ENCODE data around the gene REEP3. TPM values are rescaled to one million over a fixed set of nuclear protein-coding genes. Genes with fewer than 3 reads are reported as not detected.
"Not testable (repeated sequence)": the region's sequence is repeated elsewhere in the genome, so short reads cannot be mapped to it uniquely, and the experiment has no call there.

The REEP3 gene
- total and polyA plus RNA-seq, 4 donors = 20.9 to 74.3 (median 43.1) TPM

- Histone ChIP-seq H3K27ac (ENCODE audit: low read depth in 1 of 2, low read length in 2 of 2) (no peak overlapping the region), H3K36me3 (ENCODE audit: control insufficient read depth in 1 of 2, insufficient read depth in 2 of 2, low read length in 1 of 2) (no peaks in the 10 kb centered on the region), H3K9me3 (ENCODE audit: control insufficient read depth, low read length) (no peaks in the 10 kb centered on the region), H3K4me1 (ENCODE audit: control insufficient read depth in 1 of 2, insufficient read depth in 2 of 2, low read length in 2 of 2) (peaks cover 0 to 4% of the 10 kb centered on the region in 2 donors), H3K4me3 (ENCODE audit: low read length in 2 of 2) (no peak overlapping the region), H3K27me3 (ENCODE audit: control insufficient read depth in 1 of 2, insufficient read depth in 2 of 2, low read length in 1 of 2) (no peaks in the 10 kb centered on the region)
- ATAC-seq (ENCODE audit: low FRiP score) = no peak
- WGBS, 2 donors = 98% methylated on average over 3 of the region's 3 CpGs
- intact Hi-C loops (cut with DNase I) = no loop called here
- DNase-seq = no peak
Observed at GRCh38 chr10:63489838-63490237, 31.4 kb upstream of the REEP3 start.

GRCh38 chr10:63491588-63492316 is 29.4 kb upstream of the REEP3 start:
- H3K4me1 ChIP-seq (ENCODE audit: control insufficient read depth in 1 of 2, insufficient read depth in 2 of 2, low read length in 2 of 2) = peaks cover 0 to 4% of the 10 kb centered on the region in 2 donors
- DNase-seq (no peak), ATAC-seq (ENCODE audit: low FRiP score) (peak; percentile 87)
- intact Hi-C loops (cut with DNase I) = no loop called here
- no peak overlapping the region for H3K4me3 ChIP-seq (ENCODE audit: low read length in 2 of 2)
- no peaks in the 10 kb centered on the region for H3K27me3 ChIP-seq (ENCODE audit: control insufficient read depth in 1 of 2, insufficient read depth in 2 of 2, low read length in 1 of 2)
- no peaks in the 10 kb centered on the region for H3K36me3 ChIP-seq (ENCODE audit: control insufficient read depth in 1 of 2, insufficient read depth in 2 of 2, low read length in 1 of 2)
- peak overlapping the region in 1 of 2 donors; percentile 5 for H3K27ac ChIP-seq (ENCODE audit: low read depth in 1 of 2, low read length in 2 of 2)
- no peaks in the 10 kb centered on the region for H3K9me3 ChIP-seq (ENCODE audit: control insufficient read depth, low read length)
- WGBS, 2 donors = 22 to 26% methylated on average over 8 of the region's 8 CpGs

GRCh38 chr10:63492317-63492690 is 28.9 kb upstream of the REEP3 start:
- H3K4me1 ChIP-seq (ENCODE audit: control insufficient read depth in 1 of 2, insufficient read depth in 2 of 2, low read length in 2 of 2); DNase-seq; H3K27ac ChIP-seq (ENCODE audit: low read depth in 1 of 2, low read length in 2 of 2); H3K36me3 ChIP-seq (ENCODE audit: control insufficient read depth in 1 of 2, insufficient read depth in 2 of 2, low read length in 1 of 2); intact Hi-C loops (cut with DNase I); H3K4me3 ChIP-seq (ENCODE audit: low read length in 2 of 2); H3K27me3 ChIP-seq (ENCODE audit: control insufficient read depth in 1 of 2, insufficient read depth in 2 of 2, low read length in 1 of 2); H3K9me3 ChIP-seq (ENCODE audit: control insufficient read depth, low read length): not testable (repeated sequence)
- 43 to 57% methylated on average over 6 of the region's 6 CpGs for WGBS, 2 donors
- ATAC-seq (ENCODE audit: low FRiP score) = peak; percentile 36

GRCh38 chr10:63493004-63493403 is 28.2 kb upstream of the REEP3 start:
- ATAC-seq (ENCODE audit: low FRiP score) = no peak

GRCh38 chr10:63494951-63495350 is 26.2 kb upstream of the REEP3 start:
- 93 to 94% methylated on average over 2 of the region's 2 CpGs for WGBS, 2 donors
- ATAC-seq (ENCODE audit: low FRiP score) = no peak
- Histone ChIP-seq H3K27ac (ENCODE audit: low read depth in 1 of 2, low read length in 2 of 2) (no peak overlapping the region), H3K36me3 (ENCODE audit: control insufficient read depth in 1 of 2, insufficient read depth in 2 of 2, low read length in 1 of 2) (no peaks in the 10 kb centered on the region), H3K27me3 (ENCODE audit: control insufficient read depth in 1 of 2, insufficient read depth in 2 of 2, low read length in 1 of 2) (no peaks in the 10 kb centered on the region), H3K9me3 (ENCODE audit: control insufficient read depth, low read length) (no peaks in the 10 kb centered on the region), H3K4me1 (ENCODE audit: control insufficient read depth in 1 of 2, insufficient read depth in 2 of 2, low read length in 2 of 2) (peaks cover 0 to 2% of the 10 kb centered on the region in 2 donors), H3K4me3 (ENCODE audit: low read length in 2 of 2) (no peak overlapping the region)
- intact Hi-C loops (cut with DNase I) = no loop called here
- DNase-seq = no peak

More at GRCh38 chr10:63493004-63493403, 28.2 kb upstream of the REEP3 start:
- DNase-seq = no peak
- H3K27me3 ChIP-seq (ENCODE audit: control insufficient read depth in 1 of 2, insufficient read depth in 2 of 2, low read length in 1 of 2) = no peaks in the 10 kb centered on the region
- no peak overlapping the region for H3K27ac ChIP-seq (ENCODE audit: low read depth in 1 of 2, low read length in 2 of 2)
- 93 to 95% methylated on average over 4 of the region's 4 CpGs for WGBS, 2 donors
- H3K9me3 ChIP-seq (ENCODE audit: control insufficient read depth, low read length) = no peaks in the 10 kb centered on the region
- H3K36me3 ChIP-seq (ENCODE audit: control insufficient read depth in 1 of 2, insufficient read depth in 2 of 2, low read length in 1 of 2) = no peaks in the 10 kb centered on the region
- intact Hi-C loops (cut with DNase I) = no loop called here
- H3K4me3 ChIP-seq (ENCODE audit: low read length in 2 of 2) = no peak overlapping the region
- peaks cover 0 to 4% of the 10 kb centered on the region in 2 donors for H3K4me1 ChIP-seq (ENCODE audit: control insufficient read depth in 1 of 2, insufficient read depth in 2 of 2, low read length in 2 of 2)

- no peak for ATAC-seq (ENCODE audit: low FRiP score)
- DNase-seq = no peak
- H3K36me3 ChIP-seq (ENCODE audit: control insufficient read depth in 1 of 2, insufficient read depth in 2 of 2, low read length in 1 of 2) = no peaks in the 10 kb centered on the region
- H3K9me3 ChIP-seq (ENCODE audit: control insufficient read depth, low read length) = no peaks in the 10 kb centered on the region
- peaks cover 0 to 2% of the 10 kb centered on the region in 2 donors for H3K4me1 ChIP-seq (ENCODE audit: control insufficient read depth in 1 of 2, insufficient read depth in 2 of 2, low read length in 2 of 2)
- intact Hi-C loops (cut with DNase I) = no loop called here
- H3K27ac ChIP-seq (ENCODE audit: low read depth in 1 of 2, low read length in 2 of 2) = no peak overlapping the region
- H3K4me3 ChIP-seq (ENCODE audit: low read length in 2 of 2) = no peak overlapping the region
- 72 to 78% methylated on average over 1 of the region's 1 CpG for WGBS, 2 donors
- H3K27me3 ChIP-seq (ENCODE audit: control insufficient read depth in 1 of 2, insufficient read depth in 2 of 2, low read length in 1 of 2) = no peaks in the 10 kb centered on the region
Observed at GRCh38 chr10:63496561-63496960, 24.6 kb upstream of the REEP3 start.

- DNase-seq (no peak), ATAC-seq (ENCODE audit: low FRiP score) (no peak)
- H3K9me3 ChIP-seq (ENCODE audit: control insufficient read depth, low read length) = no peaks in the 10 kb centered on the region
- no peak overlapping the region for H3K4me3 ChIP-seq (ENCODE audit: low read length in 2 of 2)
- intact Hi-C loops (cut with DNase I) = no loop called here
- H3K4me1 ChIP-seq (ENCODE audit: control insufficient read depth in 1 of 2, insufficient read depth in 2 of 2, low read length in 2 of 2) = peaks cover 0 to 2% of the 10 kb centered on the region in 2 donors
- no peaks in the 10 kb centered on the region for H3K27me3 ChIP-seq (ENCODE audit: control insufficient read depth in 1 of 2, insufficient read depth in 2 of 2, low read length in 1 of 2)
- H3K27ac ChIP-seq (ENCODE audit: low read depth in 1 of 2, low read length in 2 of 2) = no peak overlapping the region
- H3K36me3 ChIP-seq (ENCODE audit: control insufficient read depth in 1 of 2, insufficient read depth in 2 of 2, low read length in 1 of 2) = no peaks in the 10 kb centered on the region
- 69 to 83% methylated on average over 1 of the region's 1 CpG for WGBS, 2 donors
Observed at GRCh38 chr10:63497321-63497720, 23.9 kb upstream of the REEP3 start.

- 71 to 76% methylated on average over 1 of the region's 1 CpG for WGBS, 2 donors
- Histone ChIP-seq H3K36me3 (ENCODE audit: control insufficient read depth in 1 of 2, insufficient read depth in 2 of 2, low read length in 1 of 2) (no peaks in the 10 kb centered on the region), H3K4me1 (ENCODE audit: control insufficient read depth in 1 of 2, insufficient read depth in 2 of 2, low read length in 2 of 2) (peaks cover 2% of the 10 kb centered on the region in 2 donors), H3K4me3 (ENCODE audit: low read length in 2 of 2) (no peak overlapping the region), H3K9me3 (ENCODE audit: control insufficient read depth, low read length) (no peaks in the 10 kb centered on the region), H3K27ac (ENCODE audit: low read depth in 1 of 2, low read length in 2 of 2) (no peak overlapping the region), H3K27me3 (ENCODE audit: control insufficient read depth in 1 of 2, insufficient read depth in 2 of 2, low read length in 1 of 2) (no peaks in the 10 kb centered on the region)
- no peak for ATAC-seq (ENCODE audit: low FRiP score)
- intact Hi-C loops (cut with DNase I) = no loop called here
- DNase-seq = no peak
Observed at GRCh38 chr10:63498665-63499064, 22.5 kb upstream of the REEP3 start.

GRCh38 chr10:63500551-63500950 is 20.6 kb upstream of the REEP3 start:
- H3K27ac ChIP-seq (ENCODE audit: low read depth in 1 of 2, low read length in 2 of 2); H3K27me3 ChIP-seq (ENCODE audit: control insufficient read depth in 1 of 2, insufficient read depth in 2 of 2, low read length in 1 of 2); H3K36me3 ChIP-seq (ENCODE audit: control insufficient read depth in 1 of 2, insufficient read depth in 2 of 2, low read length in 1 of 2); DNase-seq; ATAC-seq (ENCODE audit: low FRiP score); intact Hi-C loops (cut with DNase I); H3K9me3 ChIP-seq (ENCODE audit: control insufficient read depth, low read length); H3K4me1 ChIP-seq (ENCODE audit: control insufficient read depth in 1 of 2, insufficient read depth in 2 of 2, low read length in 2 of 2); H3K4me3 ChIP-seq (ENCODE audit: low read length in 2 of 2): not testable (repeated sequence)
- WGBS, 2 donors = 91 to 94% methylated on average over 5 of the region's 5 CpGs

Measured in aorta (tissue), 5 donors.